ENCODE results near the gene RAP1GAP. TPM values are rescaled to one million over a fixed set of nuclear protein-coding genes. Genes with fewer than 3 reads are reported as not detected.

Gene RAP1GAP
- total RNA-seq, 2 donors from 2014 or later, result 0.45 to 6.0 TPM

DNA sequence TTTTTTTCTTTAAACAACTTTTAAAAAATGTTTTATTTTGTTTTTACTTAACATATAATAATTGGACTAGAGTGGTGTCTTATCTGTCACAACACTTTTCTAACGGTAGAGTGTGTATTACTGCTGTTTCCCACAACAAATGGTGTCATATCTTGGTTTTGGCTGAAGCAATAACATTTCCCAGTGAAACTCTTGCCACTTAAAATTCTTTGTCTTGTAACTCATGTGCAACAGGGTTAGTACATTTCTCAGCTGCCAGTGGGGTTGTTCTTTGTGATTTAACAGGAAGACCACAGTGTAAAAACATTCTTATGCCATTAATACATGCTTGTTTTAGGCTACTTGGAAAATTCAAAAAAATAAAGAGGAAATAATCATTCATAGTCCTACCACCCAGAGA, 116.4 kb downstream of the RAP1GAP start:
- Mint-ChIP-seq H3K27ac (no peak overlapping the region), H3K9me3 (no peaks in the 10 kb centered on the region), H3K36me3 (ENCODE audit: low read depth) (no peaks in the 10 kb centered on the region), H3K27me3 (peaks cover 24% of the 10 kb centered on the region), H3K4me3 (no peak overlapping the region), H3K4me1 (no peaks in the 10 kb centered on the region)
- ATAC-seq (replicated peaks), result no peak

DNA sequence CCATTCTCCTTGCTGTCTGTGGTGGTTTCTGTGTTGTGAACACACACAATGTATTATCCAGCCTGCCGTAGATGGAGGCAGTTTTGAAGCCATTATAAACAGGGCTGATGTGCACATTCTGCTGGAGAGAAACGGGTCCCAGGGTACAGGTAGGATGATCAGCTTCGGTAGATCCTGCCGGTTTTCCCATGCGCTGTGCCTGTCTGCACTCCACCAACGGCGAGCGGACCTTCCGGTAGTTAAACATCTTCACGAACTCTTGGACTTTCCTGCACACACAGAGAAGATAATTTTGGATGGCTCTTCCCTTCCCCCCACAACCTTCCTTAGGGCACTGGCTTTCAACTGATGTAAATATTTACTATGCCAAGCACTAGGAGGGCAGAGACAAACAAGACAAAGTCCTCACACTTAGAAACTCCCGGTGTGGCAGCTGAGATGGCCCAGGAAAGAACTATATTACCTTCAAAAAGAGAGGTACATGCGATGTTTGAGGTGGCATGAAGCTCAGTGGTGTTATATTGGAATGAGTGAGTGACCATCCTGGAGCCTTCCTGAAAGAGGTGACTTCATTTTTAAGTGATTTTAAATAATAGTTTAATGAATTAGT, 118.2 kb downstream of the RAP1GAP start:
- Mint-ChIP-seq H3K4me1 (no peaks in the 10 kb centered on the region), H3K27ac (no peak overlapping the region), H3K4me3 (no peak overlapping the region), H3K36me3 (ENCODE audit: low read depth) (no peaks in the 10 kb centered on the region), H3K9me3 (no peaks in the 10 kb centered on the region), H3K27me3 (peaks cover 19% of the 10 kb centered on the region)
- ATAC-seq (replicated peaks), result no peak

DNA sequence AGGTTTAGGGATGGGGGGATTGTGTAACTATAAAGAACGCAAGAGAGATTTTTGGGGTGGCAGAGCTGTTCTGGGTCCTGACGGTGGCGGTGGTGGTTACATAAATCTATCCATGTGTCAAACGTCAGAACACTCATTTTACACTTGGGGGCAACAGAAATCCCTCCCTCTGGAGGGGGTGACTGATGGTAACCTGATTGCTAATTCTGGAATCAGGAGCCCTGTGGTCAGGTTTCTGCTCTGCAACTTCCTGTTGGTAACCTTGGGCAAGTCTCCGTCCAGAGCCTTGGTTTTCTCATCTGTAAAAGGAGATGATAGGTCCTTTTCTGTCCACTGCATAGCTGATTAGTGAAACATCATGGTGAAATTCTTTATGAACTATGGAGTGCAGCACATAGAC, 119.1 kb downstream of the RAP1GAP start:
- Mint-ChIP-seq H3K27me3 (peaks cover 19% of the 10 kb centered on the region), H3K27ac (no peak overlapping the region), H3K4me1 (no peaks in the 10 kb centered on the region), H3K9me3 (no peaks in the 10 kb centered on the region), H3K4me3 (no peak overlapping the region), H3K36me3 (ENCODE audit: low read depth) (no peaks in the 10 kb centered on the region)
- no peak for ATAC-seq (replicated peaks)

- no peaks in the 10 kb centered on the region for H3K36me3 Mint-ChIP-seq (ENCODE audit: low read depth)
These were observed 121.3 kb downstream of the RAP1GAP start for GRCh38 chr1:21547876-21548275.

More at GRCh38 chr1:21547876-21548275, 121.3 kb downstream of the RAP1GAP start:
- H3K4me1 Mint-ChIP-seq, result no peaks in the 10 kb centered on the region
- H3K27ac Mint-ChIP-seq, result no peak overlapping the region
- H3K27me3 Mint-ChIP-seq, result peaks cover 14% of the 10 kb centered on the region
- no peak overlapping the region for H3K4me3 Mint-ChIP-seq
- H3K9me3 Mint-ChIP-seq, result no peaks in the 10 kb centered on the region
- no peak for ATAC-seq (replicated peaks)

Other genes starting within 250 kb of the RAP1GAP start
- gene NBPF3, start 229.2 kb downstream of the RAP1GAP start, total RNA-seq, result 10 to 100 TPM in 1 of 2 donors, 1 to 10 TPM in 1; 9.9 to 10.8 TPM
- not detected for gene ALPL, start 159.9 kb downstream of the RAP1GAP start, total RNA-seq
- gene USP48, start 113.8 kb upstream of the RAP1GAP start, total RNA-seq, result 100 to 1,000 TPM; 107 to 209 TPM
- gene LDLRAD2, start 142.9 kb upstream of the RAP1GAP start, total RNA-seq, result not detected

All from activated T-helper 17 cell treated with anti-CD3 and anti-CD28 coated beads, Interleukin-2, amount 50 U/mL, for 72 hours (primary cell).